DOHH2 (cell line): ENCODE results near the gene PAN3.

Experiments used
- EZH2phosphoT487 ChIP-seq: fragments of 200-600 bp; sonication (generic); IDR thresholded peaks from 2 replicates; pipeline ENCODE4 v1.6.1; 2017; ENCODE audit warnings: borderline replicate concordance, mild to moderate bottlenecking, antibody characterized with exemption, low read length, moderate library complexity, mixed read lengths
- TF ChIP-seq, protein P1 (sequence below): fragments of 200-600 bp; sonication (generic); IDR thresholded peaks from one replicate; pipeline ENCODE4 v1.5.1; 2014; ENCODE audit warnings: antibody characterized with exemption, mild to moderate bottlenecking, low read depth, low read length; ENCODE audit not compliant: poor library complexity, severe bottlenecking

DNA sequence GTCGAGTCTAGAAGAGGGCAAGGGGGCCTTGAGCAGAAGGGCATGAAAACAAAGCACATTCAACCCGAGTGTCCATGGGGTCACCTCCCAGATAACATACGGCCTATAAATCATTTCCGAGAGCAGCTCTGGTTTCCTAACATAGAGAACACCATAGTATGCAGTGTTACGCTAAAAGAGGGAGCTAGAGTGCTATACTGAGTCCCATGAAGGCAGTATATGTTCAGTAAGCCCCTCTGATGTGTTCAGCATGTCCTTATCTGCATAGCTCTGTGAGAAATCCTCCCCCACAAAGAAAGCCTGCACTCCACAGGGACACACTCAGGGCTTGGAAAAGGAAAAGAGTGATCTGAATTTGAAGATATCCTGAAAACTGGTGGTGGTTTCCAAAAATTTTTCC, 181.2 kb downstream of the PAN3 start:
- TF ChIP-seq EZH2phosphoT487, result no peak
- TF ChIP-seq, protein P1, sequence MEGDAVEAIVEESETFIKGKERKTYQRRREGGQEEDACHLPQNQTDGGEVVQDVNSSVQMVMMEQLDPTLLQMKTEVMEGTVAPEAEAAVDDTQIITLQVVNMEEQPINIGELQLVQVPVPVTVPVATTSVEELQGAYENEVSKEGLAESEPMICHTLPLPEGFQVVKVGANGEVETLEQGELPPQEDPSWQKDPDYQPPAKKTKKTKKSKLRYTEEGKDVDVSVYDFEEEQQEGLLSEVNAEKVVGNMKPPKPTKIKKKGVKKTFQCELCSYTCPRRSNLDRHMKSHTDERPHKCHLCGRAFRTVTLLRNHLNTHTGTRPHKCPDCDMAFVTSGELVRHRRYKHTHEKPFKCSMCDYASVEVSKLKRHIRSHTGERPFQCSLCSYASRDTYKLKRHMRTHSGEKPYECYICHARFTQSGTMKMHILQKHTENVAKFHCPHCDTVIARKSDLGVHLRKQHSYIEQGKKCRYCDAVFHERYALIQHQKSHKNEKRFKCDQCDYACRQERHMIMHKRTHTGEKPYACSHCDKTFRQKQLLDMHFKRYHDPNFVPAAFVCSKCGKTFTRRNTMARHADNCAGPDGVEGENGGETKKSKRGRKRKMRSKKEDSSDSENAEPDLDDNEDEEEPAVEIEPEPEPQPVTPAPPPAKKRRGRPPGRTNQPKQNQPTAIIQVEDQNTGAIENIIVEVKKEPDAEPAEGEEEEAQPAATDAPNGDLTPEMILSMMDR, result no peak
